ENCODE measurements around the gene NMUR1. TPM values are rescaled to one million over a fixed set of nuclear protein-coding genes. Genes with fewer than 3 reads are reported as not detected.

Gene NMUR1
- polyA plus RNA-seq, 1 experiment: not detected

GRCh38 chr2:231523451-231524285, 6.6 kb downstream of the NMUR1 start:
- H3K4me3 ChIP-seq (ENCODE audit: low read depth, low read length): no peak overlapping the region
- no peak overlapping the region for H3K27ac ChIP-seq (ENCODE audit: low read depth, low read length)
- DNase-seq (ENCODE audit: low read depth, low spot score): no peak
- peaks cover 14% of the 10 kb centered on the region for H3K9me3 ChIP-seq (ENCODE audit: control insufficient read depth, insufficient read depth, low read length)
- CTCF ChIA-PET: interaction anchor here (0.9 to 1.6 kb wide), 5 partner anchors 16 to 191 kb away, joined by 3 to 11 read pairs (median 4); no protein-coding TSS in a partner anchor
- TF ChIP-seq CTCF (IDR thresholded peaks at IDR 0.05; ENCODE audit: low read depth, low read length): no peak
- POLR2A ChIA-PET: interaction anchor here (1.0 kb wide), 1 partner anchor 10 kb away, joined by 3 read pairs; no protein-coding TSS in a partner anchor
- H3K27me3 ChIP-seq (ENCODE audit: control insufficient read depth, insufficient read depth, low read length): peaks cover 4% of the 10 kb centered on the region

- TF ChIP-seq CTCF (IDR thresholded peaks at IDR 0.05; ENCODE audit: low read depth, low read length): no peak
- Histone ChIP-seq H3K4me3 (ENCODE audit: low read depth, low read length) (no peak overlapping the region), H3K27me3 (ENCODE audit: control insufficient read depth, insufficient read depth, low read length) (no peaks in the 10 kb centered on the region), H3K9me3 (ENCODE audit: control insufficient read depth, insufficient read depth, low read length) (peaks cover 14% of the 10 kb centered on the region), H3K27ac (ENCODE audit: low read depth, low read length) (peak overlapping the region; percentile 61)
- DNase-seq (ENCODE audit: low read depth, low spot score): peak; percentile 51
- ChIA-PET POLR2A (interaction anchor here (1.0 kb wide), 1 partner anchor 8 kb away, joined by 3 read pairs; no protein-coding TSS in a partner anchor), CTCF (interaction anchor here (0.9 to 1.6 kb wide), 4 partner anchors 36 to 192 kb away, joined by 3 to 11 read pairs (median 4); no protein-coding TSS in a partner anchor)
Observed at GRCh38 chr2:231522418-231523180, 7.6 kb downstream of the NMUR1 start.

- no peak for DNase-seq (ENCODE audit: low read depth, low spot score)
- Histone ChIP-seq H3K9me3 (ENCODE audit: control insufficient read depth, insufficient read depth, low read length) (peaks cover 14% of the 10 kb centered on the region), H3K27me3 (ENCODE audit: control insufficient read depth, insufficient read depth, low read length) (no peaks in the 10 kb centered on the region), H3K27ac (ENCODE audit: low read depth, low read length) (no peak overlapping the region), H3K4me3 (ENCODE audit: low read depth, low read length) (no peak overlapping the region)
- ChIA-PET CTCF (no interaction called here), POLR2A (no interaction called here)
- no peak for TF ChIP-seq CTCF (IDR thresholded peaks at IDR 0.05; ENCODE audit: low read depth, low read length)
Observed at GRCh38 chr2:231521443-231521842, 8.8 kb downstream of the NMUR1 start.

- peaks cover 9% of the 10 kb centered on the region for H3K9me3 ChIP-seq (ENCODE audit: control insufficient read depth, insufficient read depth, low read length)
- CTCF ChIA-PET: interaction anchor here (0.7 to 1.4 kb wide), 2 partner anchors 43 to 81 kb away, joined by 3 read pairs; no protein-coding TSS in a partner anchor
- POLR2A ChIA-PET: no interaction called here
- H3K4me3 ChIP-seq (ENCODE audit: low read depth, low read length): no peak overlapping the region
- TF ChIP-seq CTCF (IDR thresholded peaks at IDR 0.05; ENCODE audit: low read depth, low read length): no peak
- no peak for DNase-seq (ENCODE audit: low read depth, low spot score)
- no peak overlapping the region for H3K27ac ChIP-seq (ENCODE audit: low read depth, low read length)
- H3K27me3 ChIP-seq (ENCODE audit: control insufficient read depth, insufficient read depth, low read length): no peaks in the 10 kb centered on the region
Observed at GRCh38 chr2:231519975-231520555, 10.2 kb downstream of the NMUR1 start.
